Measurements from ENCODE around the gene GPR65. TPM values are rescaled to one million over a fixed set of nuclear protein-coding genes. Genes with fewer than 3 reads are reported as not detected.

GPR65 gene
- total and polyA plus RNA-seq, 9 of the 15 experiments (the other 6 are each of a cell fraction or from before 2014, with no cell fraction given) = 0.03 to 0.11 (median 0.04) TPM; not detected in 6

DNA sequence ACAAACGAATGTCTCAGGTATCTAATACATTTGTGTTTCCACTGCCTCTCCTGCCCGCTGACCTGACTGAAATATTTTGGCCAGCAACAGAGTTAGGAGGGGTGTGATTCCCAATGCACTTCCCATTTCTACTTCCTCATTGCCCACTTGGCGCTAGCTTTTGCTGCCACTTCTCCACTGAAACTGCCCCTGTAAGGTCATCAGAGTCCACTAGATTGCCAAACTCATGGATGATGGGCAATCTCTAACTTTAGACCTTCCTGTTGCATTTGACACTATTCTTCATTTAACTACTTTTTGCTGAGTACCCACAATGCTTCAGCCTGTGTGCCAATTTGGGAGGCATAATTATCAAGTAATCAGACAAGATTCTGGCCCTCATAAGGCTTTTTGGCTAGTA lies 40.8 kb downstream of the GPR65 start:
- CTCF ChIA-PET (ENCODE audit: low intra/inter-chr PET ratio) = no interaction called here

DNA sequence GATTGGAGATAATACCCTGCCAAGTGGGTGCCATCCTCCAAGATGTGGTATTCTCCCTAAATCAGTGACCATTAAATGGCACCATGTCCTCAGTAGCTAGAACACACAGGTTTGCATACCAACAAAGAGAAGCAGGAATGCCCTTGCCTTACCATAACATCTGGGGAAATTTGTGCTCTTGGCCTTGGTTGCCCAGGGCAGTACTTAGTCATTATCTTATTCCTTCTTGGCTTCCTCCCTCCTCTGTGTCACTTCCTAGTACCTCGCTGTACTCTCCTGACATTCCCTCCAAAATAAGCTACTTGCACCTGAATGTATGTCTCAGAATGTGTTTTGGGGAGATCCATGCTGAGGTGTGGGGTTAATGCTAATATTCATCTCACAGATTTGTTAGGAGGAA lies 43.4 kb downstream of the GPR65 start:
- no peak overlapping the region for H3K4me3 ChIP-seq
- DNase-seq (ENCODE audit: extremely low read depth in 1 of 4, low spot score in 3 of 4) = no peak
- 0% methylated on average over 1 of the region's 1 CpG for WGBS (ENCODE audit: insufficient coverage, low coverage, missing lambda C conversion rate)
- no peak overlapping the region for H3K4me2 ChIP-seq (ENCODE audit: insufficient read depth, low read length)
- CTCF ChIA-PET (ENCODE audit: low intra/inter-chr PET ratio) = no interaction called here
- no peaks in the 10 kb centered on the region for H3K9me3 ChIP-seq (replicated peaks; ENCODE audit: control insufficient read depth, insufficient read depth, low read depth, low read length)
- POLR2A ChIA-PET = no interaction called here
- FAIRE-seq = no peak
- no peak overlapping the region for H2AFZ ChIP-seq (ENCODE audit: low read depth, low read length)
- BruUV-seq (replicated peaks) = no TSS peak
- no peak overlapping the region for H3K9ac ChIP-seq (ENCODE audit: insufficient read depth in 1 of 2, low read depth in 2 of 2, low read length in 2 of 2)
- intact Hi-C loops (cut with micrococcal nuclease) (no loop called here), in situ Hi-C loops (cut with MboI) (no loop called here)
- no peak for ATAC-seq
- no peak overlapping the region for H3K27ac ChIP-seq (ENCODE audit: extremely low read depth, low read depth, low read length)
- no peaks in the 10 kb centered on the region for H3K4me1 ChIP-seq (replicated peaks in 1 of 2; ENCODE audit: control insufficient read depth in 2 of 2, insufficient read depth in 2 of 2, low read length in 2 of 2)
- no peaks in the 10 kb centered on the region for H4K20me1 ChIP-seq (replicated peaks; ENCODE audit: control insufficient read depth, insufficient read depth, low read length)
- H3K9me1 ChIP-seq (ENCODE audit: control insufficient read depth, insufficient read depth, low read length) = no peaks in the 10 kb centered on the region
- H3K79me2 ChIP-seq (ENCODE audit: control insufficient read depth, insufficient read depth, low read length) = no peaks in the 10 kb centered on the region
- H3K36me3 ChIP-seq (ENCODE audit: control insufficient read depth, insufficient read depth, low read length) = no peaks in the 10 kb centered on the region
- no peaks in the 10 kb centered on the region for H3K27me3 ChIP-seq (ENCODE audit: control insufficient read depth in 2 of 2, insufficient read depth in 2 of 2, low read length in 2 of 2)
- no peak for TF ChIP-seq ZNF175 (CRISPR knock-in tag; IDR thresholded peaks at IDR 0.05; ENCODE audit: low read depth)
- no peak for TF ChIP-seq MXI1 (IDR thresholded peaks at IDR 0.05; ENCODE audit: low read depth, low read length)
- TF ChIP-seq HLTF (IDR thresholded peaks at IDR 0.05) = no peak
- no peak for TF ChIP-seq FOXJ3 (CRISPR knock-in tag; IDR thresholded peaks at IDR 0.05)
- no peak for TF ChIP-seq RFX1 (IDR thresholded peaks at IDR 0.05)
- TF ChIP-seq TAF1 (IDR thresholded peaks at IDR 0.05; ENCODE audit: control insufficient read depth, extremely low read depth, insufficient read depth, low read length, severe bottlenecking) = no peak
- TF ChIP-seq CHAMP1 (IDR thresholded peaks at IDR 0.05) = no peak
- no peak for TF ChIP-seq HNRNPUL1 (IDR thresholded peaks at IDR 0.05; ENCODE audit: low read length)
- TF ChIP-seq GABPB1 (CRISPR knock-in tag; IDR thresholded peaks at IDR 0.05) = no peak

More for the DNA sequence above, 40.8 kb downstream of the GPR65 start:
- Histone ChIP-seq H4K20me1 (replicated peaks; ENCODE audit: control insufficient read depth, insufficient read depth, low read length) (no peaks in the 10 kb centered on the region), H3K4me3 (no peak overlapping the region), H3K9me3 (replicated peaks; ENCODE audit: control insufficient read depth, insufficient read depth, low read depth, low read length) (no peaks in the 10 kb centered on the region), H2AFZ (ENCODE audit: low read depth, low read length) (no peak overlapping the region), H3K9me1 (ENCODE audit: control insufficient read depth, insufficient read depth, low read length) (no peaks in the 10 kb centered on the region), H3K36me3 (ENCODE audit: control insufficient read depth, insufficient read depth, low read length) (no peaks in the 10 kb centered on the region), H3K9ac (ENCODE audit: insufficient read depth in 1 of 2, low read depth in 2 of 2, low read length in 2 of 2) (no peak overlapping the region), H3K27ac (ENCODE audit: extremely low read depth, low read depth, low read length) (no peak overlapping the region), H3K4me2 (ENCODE audit: insufficient read depth, low read length) (no peak overlapping the region), H3K27me3 (ENCODE audit: control insufficient read depth in 2 of 2, insufficient read depth in 2 of 2, low read length in 2 of 2) (no peaks in the 10 kb centered on the region), H3K79me2 (ENCODE audit: control insufficient read depth, insufficient read depth, low read length) (no peaks in the 10 kb centered on the region), H3K4me1 (replicated peaks in 1 of 2; ENCODE audit: control insufficient read depth in 2 of 2, insufficient read depth in 2 of 2, low read length in 2 of 2) (no peaks in the 10 kb centered on the region)
- POLR2A ChIA-PET = no interaction called here
- intact Hi-C loops (cut with micrococcal nuclease) (no loop called here), in situ Hi-C loops (cut with MboI) (no loop called here)
- WGBS (ENCODE audit: insufficient coverage, low coverage, missing lambda C conversion rate) = 0% methylated on average over 3 of the region's 3 CpGs
- BruUV-seq (replicated peaks) = no TSS peak
- no peak for DNase-seq (ENCODE audit: extremely low read depth in 1 of 4, low spot score in 3 of 4)
- no peak for ATAC-seq
- no peak for FAIRE-seq
- 0 out of 2 replicates have a peak, but pooled peaks have one; percentile 15 for TF ChIP-seq SPI1 (IDR thresholded peaks at IDR 0.05; ENCODE audit: borderline replicate concordance, low read depth, low read length)
- TF ChIP-seq ZNF79 (CRISPR knock-in tag; IDR thresholded peaks at IDR 0.05; ENCODE audit: low read depth) = no peak
- no peak for TF ChIP-seq CREB5 (CRISPR knock-in tag; IDR thresholded peaks at IDR 0.05)
- no peak for TF ChIP-seq SREBF1 (IDR thresholded peaks at IDR 0.05; ENCODE audit: borderline replicate concordance, low read depth, low read length)

Measured in K562 (cell line).